SK-N-SH (cell line): ENCODE measurements around the gene SIRT1. TPM values are rescaled to one million over a fixed set of nuclear protein-coding genes. Genes with fewer than 3 reads are reported as not detected.

Source experiments
- CTCF ChIA-PET: fragments of 300-600, 350-600 bp; formaldehyde crosslinking; extraction: SDS; loops from one replicate; lab custom pipeline; 2021; lab: Yijun Ruan, JAX
- POLR2A ChIA-PET: fragments of 350-600 bp; sonication (Branson Sonifier 250); formaldehyde crosslinking; extraction: SDS; loops from one replicate; lab custom pipeline; 2020; ENCODE audit warnings: antibody characterized with exemption, inconsistent platforms; lab: Yijun Ruan, JAX
- DNase-seq: peaks from one replicate; pipeline ENCODE4 v3.0.0; 2012
- H2AFZ ChIP-seq: fragments of 200-600 bp; sonication (generic); 2 replicates; pipeline ENCODE4 v1.8.1; 2016; ENCODE audit warnings: antibody characterized with exemption, mild to moderate bottlenecking, low read depth
- H3F3A ChIP-seq: fragments of 200-600 bp; sonication (generic); replicated peaks from 2 replicates; pipeline ENCODE3; 2016; ENCODE audit warnings: antibody characterized with exemption, mild to moderate bottlenecking; ENCODE audit not compliant: insufficient read depth
- H3K27ac ChIP-seq, 2 experiments: fragments of 200-500 bp in 1 of 2; fragments of 200-600 bp in 1 of 2; sonication (Bioruptor generic) in 1 of 2; sonication (generic), shearing (Covaris generic) in 1 of 2; 2 replicates each; pipeline versions ENCODE4 v1.5.1 to v1.6.1; 2014 to 2016; ENCODE audit warnings: low read depth in 2 of 2, inconsistent platforms in 1 of 2, low read length in 1 of 2, mild to moderate bottlenecking in 1 of 2, mixed read lengths in 1 of 2
- H3K27me3 ChIP-seq: fragments of 200-600 bp; sonication (generic), shearing (Covaris generic); 2 replicates; pipeline ENCODE4 v1.6.1; 2016; ENCODE audit warnings: mixed run types; ENCODE audit not compliant: insufficient read depth
- H3K36me3 ChIP-seq, 2 experiments: fragments of 200-500 bp in 1 of 2; fragments of 200-600 bp in 1 of 2; sonication (Bioruptor generic) in 1 of 2; sonication (generic) in 1 of 2; replicated peaks in 1 of 2; 2 replicates each; pipeline versions ENCODE3 to v1.5.1; 2014 to 2016; ENCODE audit warnings: low read length in 1 of 2, mild to moderate bottlenecking in 1 of 2; ENCODE audit not compliant: insufficient read depth in 2 of 2, control insufficient read depth in 1 of 2
- H3K4me1 ChIP-seq, 2 experiments: fragments of 200-500 bp in 1 of 2; fragments of 200-600 bp in 1 of 2; sonication (Bioruptor generic) in 1 of 2; sonication (generic), shearing (Covaris generic) in 1 of 2; 2 replicates each; pipeline versions ENCODE4 v1.5.1 to v1.6.1; 2014 to 2016; ENCODE audit warnings: low read depth in 1 of 2, low read length in 1 of 2, mixed run types in 1 of 2; ENCODE audit not compliant: insufficient read depth in 2 of 2, control insufficient read depth in 1 of 2
- H3K4me2 ChIP-seq: fragments of 200-600 bp; sonication (generic), shearing (Covaris generic); 2 replicates; pipeline ENCODE4 v1.6.1; 2017; ENCODE audit warnings: mixed run types
- H3K4me3 ChIP-seq, 2 experiments: fragments of 200-500 bp in 1 of 2; fragments of 200-600 bp in 1 of 2; sonication (Bioruptor generic) in 1 of 2; sonication (generic), shearing (Covaris generic) in 1 of 2; 2 replicates each; pipeline versions ENCODE4 v1.5.1 to v1.8.1; 2014 to 2016; ENCODE audit warnings: low read depth in 2 of 2, inconsistent platforms in 1 of 2, low read length in 1 of 2, mild to moderate bottlenecking in 1 of 2, mixed read lengths in 1 of 2, moderate library complexity in 1 of 2
- H3K79me2 ChIP-seq: fragments of 200-600 bp; sonication (generic); 2 replicates; pipeline ENCODE4 v1.8.1; 2017; ENCODE audit warnings: mild to moderate bottlenecking; ENCODE audit not compliant: insufficient read depth
- H3K9ac ChIP-seq: fragments of 200-600 bp; sonication (generic); 2 replicates; pipeline ENCODE4 v1.6.1; 2017; ENCODE audit warnings: mixed run types
- H3K9me2 ChIP-seq: fragments of 200-600 bp; sonication (generic); 2 replicates; pipeline ENCODE4 v1.6.1; 2017; ENCODE audit warnings: mixed run types
- H3K9me3 ChIP-seq: fragments of 200-600 bp; sonication (generic); 2 replicates; pipeline ENCODE4 v1.6.1; 2017; ENCODE audit warnings: mixed run types, mild to moderate bottlenecking, moderate library complexity
- H4K20me1 ChIP-seq: fragments of 200-600 bp; sonication (generic); 2 replicates; pipeline ENCODE4 v1.6.1; 2017; ENCODE audit warnings: mild to moderate bottlenecking, mixed run types; ENCODE audit not compliant: insufficient read depth
- CTCF ChIP-seq: fragments of 200-600 bp; sonication (generic); IDR thresholded peaks from 2 replicates; pipeline ENCODE4 v1.6.1; 2017; ENCODE audit warnings: antibody characterized with exemption, mild to moderate bottlenecking, moderate library complexity
- ELF1 ChIP-seq: IDR thresholded peaks from 2 replicates; pipeline ENCODE4 v1.4.0; 2012
- EP300 ChIP-seq, 2 experiments: IDR thresholded peaks; 2 replicates each; pipeline versions ENCODE4 v1.4.0 to v1.6.1; 2012; ENCODE audit warnings: borderline replicate concordance in 1 of 2, low read depth in 1 of 2, low read length in 1 of 2
- EZH2phosphoT487 ChIP-seq: fragments of 200-600 bp; sonication (generic); IDR thresholded peaks from 2 replicates; pipeline ENCODE4 v1.6.1; 2017; ENCODE audit warnings: low read depth, mixed run types, mild to moderate bottlenecking, antibody characterized with exemption, moderate library complexity, borderline replicate concordance
- FOSL2 ChIP-seq: IDR thresholded peaks from 2 replicates; pipeline ENCODE4 v1.4.0; 2012; ENCODE audit warnings: low read depth, mild to moderate bottlenecking, moderate library complexity, borderline replicate concordance
- FOXM1 ChIP-seq: IDR thresholded peaks from 2 replicates; pipeline ENCODE4 v1.4.0; 2012; ENCODE audit warnings: low read depth, mild to moderate bottlenecking
- GABPA ChIP-seq: IDR thresholded peaks from 2 replicates; pipeline ENCODE4 v1.4.0; 2012; ENCODE audit warnings: low read depth, mild to moderate bottlenecking
- IRF3 ChIP-seq: fragments of 150-350 bp; IDR thresholded peaks from 2 replicates; pipeline ENCODE4 v1.6.1; 2016; ENCODE audit warnings: mild to moderate bottlenecking, low read depth, low read length
- JUND ChIP-seq: IDR thresholded peaks from 2 replicates; pipeline ENCODE4 v1.4.0; 2012
- MAX ChIP-seq: IDR thresholded peaks from 2 replicates; pipeline ENCODE4 v1.4.0; 2012; ENCODE audit warnings: low read depth
- MXI1 ChIP-seq: IDR thresholded peaks from 2 replicates; pipeline ENCODE4 v1.6.1; 2012; ENCODE audit warnings: mild to moderate bottlenecking, low read depth, low read length, improper control_type of control experiment
- NFIC ChIP-seq: IDR thresholded peaks from 2 replicates; pipeline ENCODE4 v1.4.0; 2012; ENCODE audit warnings: borderline replicate concordance
- PBX3 ChIP-seq: IDR thresholded peaks from 2 replicates; pipeline ENCODE4; 2012
- REST ChIP-seq: IDR thresholded peaks from 2 replicates; pipeline ENCODE4 v1.6.1; 2012; ENCODE audit warnings: mild to moderate bottlenecking, low read depth, low read length, moderate library complexity
- RFX5 ChIP-seq: IDR thresholded peaks from 2 replicates; pipeline ENCODE4 v1.6.1; 2012; ENCODE audit warnings: mild to moderate bottlenecking, improper control_type of control experiment, low read length
- RXRA ChIP-seq: IDR thresholded peaks from 2 replicates; pipeline ENCODE4 v1.4.0; 2012; ENCODE audit warnings: low read depth, mild to moderate bottlenecking, borderline replicate concordance
- TEAD4 ChIP-seq: IDR thresholded peaks from 2 replicates; pipeline ENCODE4 v1.4.0; 2012; ENCODE audit warnings: mild to moderate bottlenecking, borderline replicate concordance; ENCODE audit not compliant: insufficient read depth
- USF2 ChIP-seq: fragments of 150-350 bp; IDR thresholded peaks from 2 replicates; pipeline ENCODE4 v1.6.1; 2017; ENCODE audit warnings: antibody characterized with exemption, low read length, low read depth, borderline replicate concordance
- YY1 ChIP-seq: IDR thresholded peaks from 2 replicates; pipeline ENCODE4 v1.4.0; 2012; ENCODE audit warnings: low read depth, mild to moderate bottlenecking
- ZBTB33 ChIP-seq: IDR thresholded peaks from 2 replicates; pipeline ENCODE4 v1.4.0; 2012; ENCODE audit warnings: low read depth, borderline replicate concordance
- WGBS: methylation state at CpG from one replicate; pipeline ENCODE4 v1.1.6; 2017; ENCODE audit warnings: low lambda C conversion rate; 5-methylcytosine and 5-hydroxymethylcytosine counted together
- polyA plus RNA-seq, 3 experiments: library from polyadenylated mRNA; depleted of rRNA; stranded (reverse); fragments of >200 nt; gene quantifications; 2 replicates each; pipeline ENCODE4 v1.2.3, GENCODE V29; 2012

SIRT1 gene
- polyA plus RNA-seq, 1 of the 3 experiments (the other 2 are of a cell fraction), result 6.0 TPM

GRCh38 chr10:67926951-67927350 is 42.5 kb downstream of the SIRT1 start:
- no peak for DNase-seq
- Histone ChIP-seq H3K27me3 (no peaks in the 10 kb centered on the region), H3K27ac (no peak overlapping the region), H3K9me3 (no peaks in the 10 kb centered on the region), H3K9me2 (no peaks in the 10 kb centered on the region), H4K20me1 (no peaks in the 10 kb centered on the region), H3K4me3 (no peak overlapping the region), H3K4me1 (no peaks in the 10 kb centered on the region), H3K9ac (no peak overlapping the region), H3F3A (peaks cover 26% of the 10 kb centered on the region), H3K4me2 (no peak overlapping the region), H3K36me3 (peaks cover 39 to 60% of the 10 kb centered on the region in 2 experiments), H2AFZ (no peak overlapping the region), H3K79me2 (no peaks in the 10 kb centered on the region)
- 92% methylated on average over 1 of the region's 1 CpG for WGBS
- ChIA-PET POLR2A (no interaction called here), CTCF (interaction anchor here (1.4 kb wide), 1 partner anchor 47 kb away, joined by 3 read pairs; no protein-coding TSS in a partner anchor)
- no peak for TF ChIP-seq ZBTB33
- TF ChIP-seq RXRA, result no peak
- TF ChIP-seq RFX5, result no peak
- no peak for TF ChIP-seq EP300 (IDR thresholded peaks at IDR 0.05; ENCODE audit: borderline replicate concordance in 1 of 2, low read depth in 1 of 2, low read length in 1 of 2)
- TF ChIP-seq GABPA, result no peak
- no peak for TF ChIP-seq PBX3
- TF ChIP-seq CTCF, result no peak
- TF ChIP-seq MXI1, result no peak
- TF ChIP-seq ELF1, result no peak
- no peak for TF ChIP-seq FOXM1
- TF ChIP-seq JUND, result no peak
- no peak for TF ChIP-seq REST
- TF ChIP-seq NFIC, result no peak
- no peak for TF ChIP-seq USF2
- no peak for TF ChIP-seq MAX
- TF ChIP-seq YY1, result no peak
- no peak for TF ChIP-seq FOSL2
- TF ChIP-seq EZH2phosphoT487, result no peak
- no peak for TF ChIP-seq TEAD4
- TF ChIP-seq IRF3, result no peak
